Mucosa of gallbladder (tissue), 1 donor: ENCODE results near the gene KRTAP9-7. TPM values are rescaled to one million over a fixed set of nuclear protein-coding genes. Genes with fewer than 3 reads are reported as not detected.
"Not testable (repeated sequence)": the region's sequence is repeated elsewhere in the genome, so short reads cannot be mapped to it uniquely, and the experiment has no call there.

Source experiments
- DNase-seq: peaks from one replicate; pipeline ENCODE4 v3.0.0-alpha.2; 2020; ENCODE audit warnings: low spot score
- total RNA-seq: library from RNA; stranded (reverse); gene quantifications from one replicate; pipeline ENCODE4 v1.2.1, GENCODE V29; 2021
- donor health status: DM: no; HTN: no; CAD: no.

KRTAP9-7 gene
- not detected for total RNA-seq

- DNase-seq: not testable (repeated sequence)
These were observed at the start of gene KRTAP9-7 for GRCh38 chr17:41275648-41276190. Gene KRTAP9-7, plus strand, starts transcription at chr17:41275698. Its CDS starts 0 bp downstream, at chr17:41275698.

- DNase-seq: no peak
These were observed 49.4 kb upstream of the KRTAP9-7 start for GRCh38 chr17:41226051-41226450.

GRCh38 chr17:41226598-41227095 lies 48.9 kb upstream of the KRTAP9-7 start, which contains the start of gene KRTAP9-2:
Gene KRTAP9-2, plus strand, starts transcription at chr17:41226648. Its CDS starts 7 bp downstream, at chr17:41226655.
- not testable (repeated sequence) for DNase-seq

- no peak for DNase-seq
These were observed 45.4 kb upstream of the KRTAP9-7 start for GRCh38 chr17:41230094-41230493.

- no peak for DNase-seq
These were observed 43.8 kb upstream of the KRTAP9-7 start for GRCh38 chr17:41231731-41232130.

- not testable (repeated sequence) for DNase-seq
These were observed 42.9 kb upstream of the KRTAP9-7 start, which contains the start of gene KRTAP9-3 for GRCh38 chr17:41232399-41233105. Gene KRTAP9-3, plus strand, starts transcription at chr17:41232449. Its CDS starts 53 bp downstream, at chr17:41232502.

- DNase-seq: not testable (repeated sequence)
These were observed 38.4 kb upstream of the KRTAP9-7 start for GRCh38 chr17:41237116-41237515.

- not testable (repeated sequence) for DNase-seq
These were observed 37.5 kb upstream of the KRTAP9-7 start, which contains the start of gene KRTAP9-8 for GRCh38 chr17:41237949-41238437. Gene KRTAP9-8, plus strand, starts transcription at chr17:41237999. Its CDS starts 53 bp downstream, at chr17:41238052.

GRCh38 chr17:41246995-41247787 lies 28.3 kb upstream of the KRTAP9-7 start:
- DNase-seq: not testable (repeated sequence)

- not testable (repeated sequence) for DNase-seq
These were observed 25.8 kb upstream of the KRTAP9-7 start, which contains the start of gene KRTAP9-4 for GRCh38 chr17:41249637-41250240. Gene KRTAP9-4, plus strand, starts transcription at chr17:41249687. Its CDS starts 34 bp downstream, at chr17:41249721.

- no peak for DNase-seq
These were observed 24.2 kb upstream of the KRTAP9-7 start for GRCh38 chr17:41251261-41251660.

GRCh38 chr17:41254861-41255260 lies 20.6 kb upstream of the KRTAP9-7 start:
- DNase-seq: no peak

- not testable (repeated sequence) for DNase-seq
These were observed 19.9 kb upstream of the KRTAP9-7 start, which contains the start of gene KRTAP9-9 for GRCh38 chr17:41255381-41256290. Gene KRTAP9-9, plus strand, starts transcription at chr17:41255384.

GRCh38 chr17:41256291-41256685 lies 19.2 kb upstream of the KRTAP9-7 start:
- no peak for DNase-seq

GRCh38 chr17:41258406-41258805 lies 17.1 kb upstream of the KRTAP9-7 start:
- no peak for DNase-seq

GRCh38 chr17:41263212-41263611 lies 12.3 kb upstream of the KRTAP9-7 start:
- no peak for DNase-seq

GRCh38 chr17:41264599-41264998 lies 10.9 kb upstream of the KRTAP9-7 start:
- DNase-seq: no peak

GRCh38 chr17:41265078-41265477 lies 10.4 kb upstream of the KRTAP9-7 start, which contains the start of gene KRTAP9-6:
Gene KRTAP9-6, plus strand, starts transcription at chr17:41265378. Its CDS starts 0 bp downstream, at chr17:41265378.
- DNase-seq: no peak

GRCh38 chr17:41267711-41268110 lies 7.8 kb upstream of the KRTAP9-7 start:
- DNase-seq: no peak

GRCh38 chr17:41271323-41271722 lies 4.2 kb upstream of the KRTAP9-7 start:
- DNase-seq: not testable (repeated sequence)
